Sigmoid colon (tissue), 4 donors: ENCODE measurements around the gene PPP1R12B.

Source experiments
- CTCF ChIP-seq, 4 experiments: fragments of 450-650 bp in 3 of 4; fragments of 200-600 bp in 1 of 4; IDR thresholded peaks; one replicate each; pipeline ENCODE4 v1.5.1; 2016 to 2019; ENCODE audit warnings: antibody characterized with exemption in 4 of 4, mild to moderate bottlenecking in 3 of 4, moderate library complexity in 2 of 4
- EP300 ChIP-seq, 4 donors: sonication (generic); formaldehyde crosslinking; IDR thresholded peaks; one replicate each; pipeline ENCODE4 v1.6.1; 2017; ENCODE audit warnings: antibody characterized with exemption in 4 of 4
- POLR2A ChIP-seq, 2 donors: fragments of 450-650 bp; IDR thresholded peaks; one replicate each; pipeline ENCODE4 v1.6.1; 2016; ENCODE audit warnings: antibody characterized with exemption in 2 of 2, mild to moderate bottlenecking in 2 of 2, moderate library complexity in 2 of 2

- no peak for TF ChIP-seq CTCF (IDR thresholded peaks at IDR 0.05)
- no peak for TF ChIP-seq POLR2A (IDR thresholded peaks at IDR 0.05)
- TF ChIP-seq EP300 (IDR thresholded peaks at IDR 0.05): peak in 2 of 4 donors; percentile 3 to 15
Observed at GRCh38 chr1:202505356-202505755, 156.9 kb downstream of the PPP1R12B start.
